Stimulated activated effector memory CD8-positive, alpha-beta T cell treated with anti-CD3 and anti-CD28 coated beads, Interleukin-12 subunit alpha, Interleukin-12 subunit beta, amount 100 ng/mL, for 72 hours (primary cell): ENCODE measurements around the gene CCZ1B.
A peak's percentile ranks its signal among the peaks of the same experiment; 100 is the strongest.
"Not testable (repeated sequence)": the region's sequence is repeated elsewhere in the genome, so short reads cannot be mapped to it uniquely, and the experiment has no call there.

Experiments used
- ATAC-seq: fragments of 150-1000 bp; cut with Tn5 transposase; 2 replicates; pipeline ENCODE4 v1.10.0; 2021
- DNase-seq, 2 donors: peaks; one replicate each; pipeline ENCODE4 v3.0.0; 2021 to 2022; ENCODE audit warnings: low spot score in 2 of 2
- H3K27ac Mint-ChIP-seq: one replicate; pipeline ENCODE4 v1.8.0; 2022; ENCODE audit warnings: mild to moderate bottlenecking, mixed read lengths
- H3K36me3 Mint-ChIP-seq: one replicate; pipeline ENCODE4 v1.8.0; 2022; ENCODE audit warnings: mild to moderate bottlenecking, mixed read lengths
- H3K4me1 Mint-ChIP-seq: one replicate; pipeline ENCODE4 v1.8.0; 2022; ENCODE audit warnings: mixed read lengths
- H3K4me3 Mint-ChIP-seq: one replicate; pipeline ENCODE4 v1.8.0; 2022; ENCODE audit warnings: mild to moderate bottlenecking, mixed read lengths
- H3K9me3 Mint-ChIP-seq: one replicate; pipeline ENCODE4 v1.8.0; 2022; ENCODE audit warnings: mixed read lengths

The CCZ1B gene

GRCh38 chr7:6843092-6843491, 17.0 kb upstream of the CCZ1B start:
- H3K27ac Mint-ChIP-seq, H3K9me3 Mint-ChIP-seq, DNase-seq, H3K36me3 Mint-ChIP-seq, H3K4me1 Mint-ChIP-seq, H3K4me3 Mint-ChIP-seq, ATAC-seq: not testable (repeated sequence)

- H3K4me1 Mint-ChIP-seq, H3K27ac Mint-ChIP-seq, ATAC-seq, H3K4me3 Mint-ChIP-seq, H3K9me3 Mint-ChIP-seq, H3K36me3 Mint-ChIP-seq, DNase-seq: not testable (repeated sequence)
Observed at GRCh38 chr7:6842278-6842921, 16.3 kb upstream of the CCZ1B start.

GRCh38 chr7:6837081-6837480, 11.0 kb upstream of the CCZ1B start:
- H3K4me1 Mint-ChIP-seq, H3K36me3 Mint-ChIP-seq, H3K27ac Mint-ChIP-seq, H3K4me3 Mint-ChIP-seq, DNase-seq, ATAC-seq, H3K9me3 Mint-ChIP-seq: not testable (repeated sequence)

- not testable (repeated sequence) for H3K9me3 Mint-ChIP-seq, H3K4me1 Mint-ChIP-seq, ATAC-seq, H3K36me3 Mint-ChIP-seq, H3K4me3 Mint-ChIP-seq, H3K27ac Mint-ChIP-seq, DNase-seq
Observed at GRCh38 chr7:6835521-6835920, 9.4 kb upstream of the CCZ1B start.

GRCh38 chr7:6833636-6834035, 7.6 kb upstream of the CCZ1B start:
- no peak overlapping the region for H3K4me3 Mint-ChIP-seq
- no peaks in the 10 kb centered on the region for H3K4me1 Mint-ChIP-seq
- no peaks in the 10 kb centered on the region for H3K9me3 Mint-ChIP-seq
- ATAC-seq, result peak; percentile 64
- H3K27ac Mint-ChIP-seq, result no peak overlapping the region
- no peaks in the 10 kb centered on the region for H3K36me3 Mint-ChIP-seq
- DNase-seq, result no peak

GRCh38 chr7:6831018-6831725, 5.1 kb upstream of the CCZ1B start:
- DNase-seq (no peak), ATAC-seq (no peak)
- Mint-ChIP-seq H3K36me3 (no peaks in the 10 kb centered on the region), H3K4me3 (no peak overlapping the region), H3K9me3 (no peaks in the 10 kb centered on the region), H3K27ac (no peak overlapping the region), H3K4me1 (no peaks in the 10 kb centered on the region)

- H3K4me3 Mint-ChIP-seq, H3K9me3 Mint-ChIP-seq, H3K36me3 Mint-ChIP-seq, DNase-seq, H3K27ac Mint-ChIP-seq, H3K4me1 Mint-ChIP-seq, ATAC-seq: not testable (repeated sequence)
Observed at GRCh38 chr7:6830026-6830425, 4.0 kb upstream of the CCZ1B start.

- H3K27ac Mint-ChIP-seq, H3K9me3 Mint-ChIP-seq, DNase-seq, ATAC-seq, H3K4me3 Mint-ChIP-seq, H3K36me3 Mint-ChIP-seq, H3K4me1 Mint-ChIP-seq: not testable (repeated sequence)
Observed at GRCh38 chr7:6829616-6830015, 3.5 kb upstream of the CCZ1B start.

- not testable (repeated sequence) for H3K9me3 Mint-ChIP-seq, DNase-seq, H3K4me1 Mint-ChIP-seq, ATAC-seq, H3K27ac Mint-ChIP-seq
- H3K4me3 Mint-ChIP-seq, result peak overlapping the region; percentile 81
- peaks cover 19% of the 10 kb centered on the region for H3K36me3 Mint-ChIP-seq
Observed at GRCh38 chr7:6827180-6827579, 1.1 kb upstream of the CCZ1B start.

- not testable (repeated sequence) for DNase-seq
- peak overlapping the region; percentile 88 for H3K27ac Mint-ChIP-seq
Observed at GRCh38 chr7:6825236-6826125, 594 bp downstream of the CCZ1B start.

GRCh38 chr7:6821622-6822021, 4.5 kb downstream of the CCZ1B start:
- H3K36me3 Mint-ChIP-seq, result peaks cover 73% of the 10 kb centered on the region
- DNase-seq, ATAC-seq, H3K9me3 Mint-ChIP-seq, H3K4me3 Mint-ChIP-seq, H3K27ac Mint-ChIP-seq, H3K4me1 Mint-ChIP-seq: not testable (repeated sequence)

More at GRCh38 chr7:6825236-6826125, 594 bp downstream of the CCZ1B start:
- H3K4me1 Mint-ChIP-seq, H3K9me3 Mint-ChIP-seq: not testable (repeated sequence)
- Mint-ChIP-seq H3K4me3 (peak overlapping the region; percentile 81), H3K36me3 (peaks cover 36% of the 10 kb centered on the region)
- ATAC-seq, result peak; percentile 73

- DNase-seq, ATAC-seq, H3K9me3 Mint-ChIP-seq, H3K4me1 Mint-ChIP-seq, H3K4me3 Mint-ChIP-seq, H3K27ac Mint-ChIP-seq: not testable (repeated sequence)
- H3K36me3 Mint-ChIP-seq, result peaks cover 69% of the 10 kb centered on the region
Observed at GRCh38 chr7:6815470-6815869, 10.6 kb downstream of the CCZ1B start.

- not testable (repeated sequence) for DNase-seq, H3K27ac Mint-ChIP-seq, H3K4me3 Mint-ChIP-seq, H3K9me3 Mint-ChIP-seq, H3K4me1 Mint-ChIP-seq, ATAC-seq
- peaks cover 45% of the 10 kb centered on the region for H3K36me3 Mint-ChIP-seq
Observed at GRCh38 chr7:6813011-6813410, 13.1 kb downstream of the CCZ1B start.

GRCh38 chr7:6807959-6808358, 18.1 kb downstream of the CCZ1B start:
- H3K4me3 Mint-ChIP-seq, H3K9me3 Mint-ChIP-seq, ATAC-seq, H3K27ac Mint-ChIP-seq, H3K4me1 Mint-ChIP-seq, DNase-seq, H3K36me3 Mint-ChIP-seq: not testable (repeated sequence)

GRCh38 chr7:6807393-6807918, 18.6 kb downstream of the CCZ1B start:
- H3K27ac Mint-ChIP-seq, DNase-seq, H3K36me3 Mint-ChIP-seq, H3K9me3 Mint-ChIP-seq, H3K4me3 Mint-ChIP-seq, H3K4me1 Mint-ChIP-seq: not testable (repeated sequence)
- ATAC-seq, result peak; percentile 58
